ENCODE data around the gene TP53BP1.
A peak's percentile ranks its signal among the peaks of the same experiment; 100 is the strongest.

Gene TP53BP1

GRCh38 chr15:43517354-43518196, 24.6 kb upstream of the TP53BP1 start, which contains the start of gene MAP1A:
MAP1A (plus strand) TSS chr15:43517608; CDS start chr15:43521474, 3,866 bp downstream.
- DNase-seq = peak; percentile 26

GRCh38 chr15:43516801-43517353, 23.9 kb upstream of the TP53BP1 start:
- DNase-seq = no peak

- no peak for DNase-seq
Measured at GRCh38 chr15:43516185-43516584, 23.2 kb upstream of the TP53BP1 start.

GRCh38 chr15:43515741-43516140, 22.8 kb upstream of the TP53BP1 start:
- no peak for DNase-seq

- no peak for DNase-seq
Measured at GRCh38 chr15:43514241-43515057, 21.5 kb upstream of the TP53BP1 start.

GRCh38 chr15:43513550-43513949, 20.6 kb upstream of the TP53BP1 start:
- no peak for DNase-seq

GRCh38 chr15:43511012-43511885, 18.3 kb upstream of the TP53BP1 start:
- peak; percentile 21 for DNase-seq

GRCh38 chr15:43510200-43511011, 17.4 kb upstream of the TP53BP1 start:
- peak; percentile 95 for DNase-seq

GRCh38 chr15:43509660-43510199, 16.8 kb upstream of the TP53BP1 start:
- no peak for DNase-seq

- peak; percentile 42 for DNase-seq
Measured at GRCh38 chr15:43508991-43509659, 16.2 kb upstream of the TP53BP1 start.

- DNase-seq = no peak
Measured at GRCh38 chr15:43508421-43508820, 15.5 kb upstream of the TP53BP1 start.

- no peak for DNase-seq
Measured at GRCh38 chr15:43505738-43506137, 12.8 kb upstream of the TP53BP1 start.

- no peak for DNase-seq
Measured at GRCh38 chr15:43499635-43500034, 6.7 kb upstream of the TP53BP1 start.

- DNase-seq = no peak
Measured at GRCh38 chr15:43498990-43499389, 6.0 kb upstream of the TP53BP1 start.

GRCh38 chr15:43493703-43494472, 932 bp upstream of the TP53BP1 start:
- DNase-seq = no peak

GRCh38 chr15:43492266-43492665, 690 bp downstream of the TP53BP1 start:
- no peak for DNase-seq

- DNase-seq = no peak
Measured at GRCh38 chr15:43489191-43489590, 3.8 kb downstream of the TP53BP1 start.

GRCh38 chr15:43488790-43489189, 4.2 kb downstream of the TP53BP1 start:
- DNase-seq = no peak

- DNase-seq = no peak
Measured at GRCh38 chr15:43487271-43487895, 5.6 kb downstream of the TP53BP1 start.
